Urinary bladder (tissue), 4 donors: ENCODE data around the gene UPP2. TPM values are rescaled to one million over a fixed set of nuclear protein-coding genes. Genes with fewer than 3 reads are reported as not detected.

ENCODE experiments used
- DNase-seq: peaks from one replicate; pipeline ENCODE4 v3.0.0-alpha.2; 2015; ENCODE audit errors: extremely low spot score
- H3K27ac ChIP-seq: one replicate; pipeline ENCODE4 v1.5.1; 2013; ENCODE audit warnings: low read depth, mild to moderate bottlenecking, moderate library complexity
- H3K36me3 ChIP-seq: one replicate; pipeline ENCODE4 v1.6.1; 2013; ENCODE audit warnings: mild to moderate bottlenecking, moderate library complexity; ENCODE audit not compliant: insufficient read depth
- H3K4me1 ChIP-seq: one replicate; pipeline ENCODE4 v1.6.1; 2013; ENCODE audit warnings: mild to moderate bottlenecking, moderate library complexity; ENCODE audit not compliant: insufficient read depth
- H3K4me3 ChIP-seq: one replicate; pipeline ENCODE4 v1.5.1; 2013; ENCODE audit warnings: low read depth, low read length
- WGBS: extraction: QIAGEN DNeasy Blood & Tissue Kit; methylation state at CpG from one replicate; pipeline ENCODE4 v1.1.7; 2013; 5-methylcytosine and 5-hydroxymethylcytosine counted together
- polyA plus RNA-seq: library from polyadenylated mRNA; stranded (reverse); fragments of 200-250 nt; gene quantifications from one replicate; pipeline ENCODE4 v1.2.3, GENCODE V29; 2013
- total RNA-seq: library from RNA; depleted of rRNA; stranded (reverse); fragments of >200 nt; gene quantifications from one replicate; pipeline ENCODE4 v1.2.3, GENCODE V29; 2014
- donor health status: healthy with polysubstance abuse.
- donor health status: healthy.

Gene UPP2
- total and polyA plus RNA-seq, 2 donors: 0.16 TPM; not detected in 1

GRCh38 chr2:158116936-158117335 is 15.3 kb downstream of the UPP2 start:
- no peak for DNase-seq
- Histone ChIP-seq H3K4me3 (no peak overlapping the region), H3K36me3 (no peaks in the 10 kb centered on the region), H3K27ac (no peak overlapping the region), H3K4me1 (no peaks in the 10 kb centered on the region)
- 93% methylated on average over 3 of the region's 3 CpGs for WGBS

GRCh38 chr2:158120102-158120501 is 18.4 kb downstream of the UPP2 start:
- Histone ChIP-seq H3K36me3 (no peaks in the 10 kb centered on the region), H3K4me3 (no peak overlapping the region), H3K4me1 (no peaks in the 10 kb centered on the region), H3K27ac (no peak overlapping the region)
- 71% methylated on average over 1 of the region's 1 CpG for WGBS
- no peak for DNase-seq

DNA sequence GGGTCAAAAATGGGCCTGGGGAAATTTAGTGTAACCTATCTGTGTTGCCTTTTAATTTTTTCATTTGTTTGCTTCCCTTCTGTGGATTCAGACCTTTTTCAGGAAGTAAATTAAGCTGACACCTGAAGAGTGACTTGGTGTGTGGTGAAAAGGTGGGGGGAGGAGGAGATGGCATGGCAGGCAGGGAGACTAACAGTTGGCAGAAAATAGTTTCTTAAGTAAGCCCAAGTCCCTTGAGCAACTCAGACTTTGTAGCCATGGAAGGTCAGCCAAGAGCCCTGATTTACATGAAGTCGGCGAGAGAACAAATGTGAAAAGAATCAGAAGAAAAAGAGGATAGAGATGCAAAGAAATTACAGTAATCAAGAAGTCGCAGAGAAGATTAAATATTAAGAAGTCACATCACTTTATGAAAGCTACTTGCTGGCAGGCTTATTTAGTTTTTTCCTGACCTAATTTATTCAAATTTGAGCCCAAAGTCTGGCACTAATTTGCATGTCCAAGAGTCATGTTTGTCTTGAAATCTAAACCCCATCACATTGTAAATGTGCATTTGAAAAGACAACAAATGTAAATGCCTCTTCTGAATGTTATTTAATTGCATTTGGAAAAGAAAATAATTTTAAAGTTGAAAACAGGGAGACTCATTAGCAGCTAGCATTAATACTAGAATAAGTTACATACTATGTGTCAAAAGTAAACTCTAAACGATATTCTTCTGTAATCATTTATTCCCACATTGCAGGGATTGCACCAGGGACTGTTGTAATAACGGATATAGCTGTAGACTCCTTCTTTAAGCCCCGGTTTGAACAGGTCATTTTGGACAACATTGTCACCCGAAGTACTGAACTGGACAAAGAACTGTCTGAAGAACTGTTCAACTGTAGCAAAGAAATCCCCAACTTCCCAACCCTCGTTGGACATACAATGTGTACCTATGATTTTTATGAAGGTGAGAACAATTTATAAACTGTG is 19.3 kb downstream of the UPP2 start:
- Histone ChIP-seq H3K4me1 (no peaks in the 10 kb centered on the region), H3K4me3 (no peak overlapping the region), H3K27ac (no peak overlapping the region), H3K36me3 (no peaks in the 10 kb centered on the region)
- WGBS: 80% methylated on average over 8 of the region's 8 CpGs
- no peak for DNase-seq

DNA sequence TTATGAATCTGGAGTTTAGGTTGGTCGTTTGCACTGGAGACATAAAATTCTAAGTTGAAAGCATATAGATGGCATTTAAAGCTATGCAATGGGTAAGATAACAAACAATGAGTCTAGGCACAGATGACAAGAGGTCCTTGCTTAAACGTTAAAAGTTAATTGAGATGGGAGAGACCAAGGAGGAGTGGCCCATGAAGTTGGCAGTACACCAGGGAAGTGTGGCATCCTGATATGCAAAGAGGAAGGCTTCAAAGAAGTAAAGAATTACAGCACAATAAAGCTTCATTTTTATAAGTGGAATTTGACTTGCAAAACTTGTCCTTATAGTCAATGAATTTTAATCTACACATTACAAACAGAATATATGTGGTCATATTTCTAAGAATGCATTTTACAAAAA is 23.2 kb downstream of the UPP2 start:
- 67% methylated on average over 2 of the region's 2 CpGs for WGBS
- no peak overlapping the region for H3K4me3 ChIP-seq
- no peak for DNase-seq
- H3K36me3 ChIP-seq: no peaks in the 10 kb centered on the region
- no peaks in the 10 kb centered on the region for H3K4me1 ChIP-seq
- no peak overlapping the region for H3K27ac ChIP-seq

GRCh38 chr2:158125756-158126498 is 24.3 kb downstream of the UPP2 start:
- Histone ChIP-seq H3K36me3 (no peaks in the 10 kb centered on the region), H3K4me1 (no peaks in the 10 kb centered on the region), H3K27ac (no peak overlapping the region), H3K4me3 (no peak overlapping the region)
- DNase-seq: no peak
- WGBS: 73% methylated on average over 5 of the region's 5 CpGs

DNA sequence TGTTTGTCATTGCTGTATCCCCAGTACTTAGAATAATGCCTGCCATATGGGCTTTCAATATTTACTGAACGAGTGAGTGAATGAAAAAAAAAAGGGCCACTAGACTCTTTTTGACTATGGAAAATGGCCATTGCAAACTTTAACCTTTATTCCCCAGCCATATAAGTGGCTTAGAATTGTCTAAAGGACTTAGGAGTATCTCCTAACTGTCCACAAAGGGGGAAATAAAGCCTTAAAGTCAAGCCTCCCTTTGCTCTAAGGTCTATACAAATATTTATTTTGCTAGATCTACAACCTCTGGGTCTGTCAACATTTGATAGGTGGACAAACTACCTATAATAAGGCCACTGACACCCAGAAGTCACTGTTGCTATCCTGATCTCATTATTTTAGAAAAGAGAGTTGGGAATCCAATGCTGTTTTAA is 25.7 kb downstream of the UPP2 start:
- Histone ChIP-seq H3K27ac (no peak overlapping the region), H3K4me1 (no peaks in the 10 kb centered on the region), H3K36me3 (no peaks in the 10 kb centered on the region), H3K4me3 (no peak overlapping the region)
- WGBS: 50% methylated on average over 1 of the region's 1 CpG
- no peak for DNase-seq

DNA sequence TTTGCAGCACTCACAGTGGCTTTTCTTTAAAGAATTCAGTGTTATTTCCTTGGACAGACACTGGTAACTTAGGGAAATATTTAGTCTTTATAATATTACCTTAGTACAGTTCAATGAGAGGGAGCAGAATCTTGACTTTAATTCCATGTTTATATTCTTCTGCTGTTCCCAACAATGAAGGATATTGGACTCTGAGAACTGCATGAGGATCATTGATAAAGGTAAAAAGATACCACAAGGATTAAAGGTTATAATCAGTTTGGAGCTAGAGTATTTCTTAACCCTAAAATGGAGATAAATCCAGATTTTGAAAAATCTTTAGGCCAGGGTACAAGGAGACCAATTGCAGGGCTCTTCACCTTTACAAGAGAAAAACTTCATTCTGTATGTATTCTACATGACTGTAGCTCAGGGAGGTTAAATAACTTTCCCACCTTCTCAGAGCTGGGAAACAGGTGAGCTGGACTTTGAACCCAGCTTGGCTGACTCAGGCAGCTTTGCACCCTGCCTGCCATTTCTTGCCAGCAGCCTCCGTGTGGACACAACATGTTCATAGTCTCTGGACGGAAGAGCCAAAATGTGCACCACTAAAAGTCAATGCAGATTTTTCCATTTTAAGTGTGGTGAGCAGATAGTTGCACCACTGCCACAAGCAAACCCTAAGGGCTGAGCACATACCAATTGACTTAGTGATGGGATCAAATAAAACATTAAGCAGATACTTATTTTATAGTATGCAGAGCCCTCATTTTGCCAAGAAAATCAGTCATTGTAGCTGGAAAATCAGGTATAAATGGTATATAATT is 26.7 kb downstream of the UPP2 start:
- 49% methylated on average over 2 of the region's 2 CpGs for WGBS
- no peaks in the 10 kb centered on the region for H3K4me1 ChIP-seq
- no peak for DNase-seq
- H3K27ac ChIP-seq: no peak overlapping the region
- no peak overlapping the region for H3K4me3 ChIP-seq
- no peaks in the 10 kb centered on the region for H3K36me3 ChIP-seq

- no peak overlapping the region for H3K27ac ChIP-seq
- DNase-seq: no peak
- H3K4me1 ChIP-seq: no peaks in the 10 kb centered on the region
- no peak overlapping the region for H3K4me3 ChIP-seq
- H3K36me3 ChIP-seq: no peaks in the 10 kb centered on the region
- WGBS: 70% methylated on average over 5 of the region's 5 CpGs
Observed at GRCh38 chr2:158129037-158129436, 27.4 kb downstream of the UPP2 start.

DNA sequence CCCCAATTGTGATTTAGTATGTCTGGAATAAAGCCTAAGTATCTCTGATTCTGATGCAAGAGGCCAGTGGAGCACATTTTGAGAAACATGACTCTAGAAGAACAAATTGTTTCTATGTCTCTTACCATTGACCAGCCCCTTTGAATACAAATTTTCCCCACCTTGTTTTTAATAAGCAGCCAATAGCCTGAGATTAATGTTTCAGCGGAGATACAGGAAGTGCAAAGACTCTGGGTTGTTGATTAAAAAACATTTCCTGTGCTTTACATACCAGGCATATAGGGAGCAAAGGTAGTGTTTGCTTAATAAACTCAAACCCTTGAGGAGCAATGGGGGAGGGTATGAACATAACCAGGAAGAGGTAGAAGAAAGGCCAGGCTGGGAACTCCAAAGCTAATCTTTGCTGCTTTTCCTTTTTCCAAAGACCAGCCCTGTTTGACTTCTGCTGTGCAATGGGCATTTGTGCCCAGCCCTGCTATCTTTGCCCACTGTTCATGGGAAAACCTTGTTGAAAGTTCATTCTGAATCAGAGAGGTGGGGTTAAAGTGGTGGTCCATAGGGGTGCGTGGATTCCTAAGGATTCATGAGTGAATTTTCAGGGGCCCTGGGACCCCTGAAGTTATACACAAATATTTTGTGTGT is 29.3 kb downstream of the UPP2 start:
- no peaks in the 10 kb centered on the region for H3K4me1 ChIP-seq
- H3K27ac ChIP-seq: no peak overlapping the region
- H3K36me3 ChIP-seq: no peaks in the 10 kb centered on the region
- no peak for DNase-seq
- no peak overlapping the region for H3K4me3 ChIP-seq
- WGBS: 81% methylated on average over 2 of the region's 2 CpGs

GRCh38 chr2:158131483-158131912 is 29.8 kb downstream of the UPP2 start:
- H3K36me3 ChIP-seq: no peaks in the 10 kb centered on the region

DNA sequence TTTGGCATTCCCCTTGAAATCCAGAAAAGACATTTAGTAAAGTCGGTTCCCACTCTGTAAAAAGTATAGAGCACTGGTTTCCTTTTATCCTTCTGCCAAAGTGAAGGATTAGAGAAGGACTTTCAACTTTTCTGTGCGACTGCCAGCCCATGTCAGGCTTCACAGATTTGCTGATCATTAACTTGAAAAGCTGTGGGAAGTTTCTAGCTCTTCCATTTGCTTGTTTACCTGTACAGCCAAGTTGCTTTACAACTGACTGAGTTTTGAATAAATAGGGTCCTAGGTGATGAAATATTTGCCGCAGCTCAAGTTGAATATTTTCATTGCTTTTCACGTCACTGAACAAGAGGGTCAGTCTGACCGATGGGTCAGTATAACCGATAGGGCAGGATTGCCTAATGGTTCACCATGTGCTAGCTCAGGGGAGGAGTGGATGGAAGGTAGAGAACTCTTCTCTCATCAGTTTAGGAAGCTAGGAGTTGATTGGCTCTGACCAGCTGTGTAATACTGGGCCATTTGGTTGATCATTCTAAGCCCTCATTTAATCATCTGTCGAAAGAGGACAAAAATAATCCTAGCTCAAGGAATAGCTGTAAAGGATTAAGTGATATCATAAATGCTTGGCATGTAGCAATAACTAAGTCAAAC is 30.4 kb downstream of the UPP2 start:
- Histone ChIP-seq H3K36me3 (no peaks in the 10 kb centered on the region), H3K27ac (no peak overlapping the region), H3K4me3 (no peak overlapping the region), H3K4me1 (no peaks in the 10 kb centered on the region)
- DNase-seq: no peak
- WGBS: 83% methylated on average over 7 of the region's 7 CpGs

More at GRCh38 chr2:158131483-158131912, 29.8 kb downstream of the UPP2 start:
- H3K4me1 ChIP-seq: no peaks in the 10 kb centered on the region
- no peak for DNase-seq
- H3K27ac ChIP-seq: no peak overlapping the region
- WGBS: 94% methylated on average over 1 of the region's 1 CpG
- H3K4me3 ChIP-seq: no peak overlapping the region

- DNase-seq: no peak
- WGBS: 31% methylated on average over 4 of the region's 4 CpGs
- Histone ChIP-seq H3K4me1 (no peaks in the 10 kb centered on the region), H3K36me3 (no peaks in the 10 kb centered on the region), H3K27ac (no peak overlapping the region), H3K4me3 (no peak overlapping the region)
Observed at GRCh38 chr2:158134055-158134454, 32.4 kb downstream of the UPP2 start.
